Stromal cell of bone marrow (primary cell): ENCODE data around the gene VBP1.
"Not testable (repeated sequence)": the region's sequence is repeated elsewhere in the genome, so short reads cannot be mapped to it uniquely, and the experiment has no call there.

Experiments used
- DNase-seq: peaks from one replicate; pipeline ENCODE4 v3.0.0-alpha.2; 2012; ENCODE audit warnings: low read depth

Gene VBP1

GRCh38 chrX:155216179-155216939 is at the start of gene VBP1:
Gene VBP1, plus strand, starts transcription at chrX:155216460. Its CDS starts 23 bp downstream, at chrX:155216483.
- DNase-seq: peak; percentile 90

GRCh38 chrX:155169881-155170280 is 46.4 kb upstream of the VBP1 start:
- DNase-seq: no peak

- no peak for DNase-seq
Measured at GRCh38 chrX:155179346-155179997, 36.8 kb upstream of the VBP1 start.

- no peak for DNase-seq
Measured at GRCh38 chrX:155188786-155189185, 27.5 kb upstream of the VBP1 start.

GRCh38 chrX:155211208-155211607 is 5.1 kb upstream of the VBP1 start:
- DNase-seq: no peak

- DNase-seq: no peak
Measured at GRCh38 chrX:155213731-155214130, 2.5 kb upstream of the VBP1 start.

GRCh38 chrX:155215443-155216178 is 649 bp upstream of the VBP1 start:
- DNase-seq: no peak

GRCh38 chrX:155216940-155217440 is 730 bp downstream of the VBP1 start:
- peak; percentile 2 for DNase-seq

GRCh38 chrX:155218777-155219176 is 2.5 kb downstream of the VBP1 start:
- DNase-seq: no peak

- no peak for DNase-seq
Measured at GRCh38 chrX:155221351-155221750, 5.1 kb downstream of the VBP1 start.

- DNase-seq: not testable (repeated sequence)
Measured at GRCh38 chrX:155223746-155224145, 7.5 kb downstream of the VBP1 start.

- DNase-seq: no peak
Measured at GRCh38 chrX:155225774-155226173, 9.5 kb downstream of the VBP1 start.

GRCh38 chrX:155231163-155231562 is 14.9 kb downstream of the VBP1 start:
- DNase-seq: no peak

GRCh38 chrX:155235891-155236290 is 19.6 kb downstream of the VBP1 start:
- DNase-seq: no peak

GRCh38 chrX:155237719-155238118 is 21.5 kb downstream of the VBP1 start:
- DNase-seq: no peak

GRCh38 chrX:155242300-155242699 is 26.0 kb downstream of the VBP1 start:
- DNase-seq: no peak

GRCh38 chrX:155246748-155247147 is 30.5 kb downstream of the VBP1 start:
- no peak for DNase-seq

GRCh38 chrX:155247497-155247896 is 31.2 kb downstream of the VBP1 start:
- no peak for DNase-seq

GRCh38 chrX:155251391-155251790 is 35.1 kb downstream of the VBP1 start:
- no peak for DNase-seq

- DNase-seq: no peak
Measured at GRCh38 chrX:155259752-155260151, 43.5 kb downstream of the VBP1 start.

GRCh38 chrX:155262970-155263754 is 46.9 kb downstream of the VBP1 start:
- no peak for DNase-seq
